GM12878 (cell line): ENCODE results near the gene TREML2.

Experiments
- FOXK2 ChIP-seq: fragments of 450-650 bp; IDR thresholded peaks from 2 replicates; pipeline ENCODE4 v1.6.1; 2017; ENCODE audit warnings: mild to moderate bottlenecking, moderate library complexity
- KLF5 ChIP-seq: fragments of 450-650 bp; IDR thresholded peaks from 2 replicates; pipeline ENCODE4 v1.6.1; 2014; ENCODE audit warnings: mild to moderate bottlenecking; ENCODE audit not compliant: partially characterized antibody
- POLR2A ChIP-seq: IDR thresholded peaks from 2 replicates; pipeline ENCODE4 v1.6.1; 2011; ENCODE audit warnings: low read depth, mild to moderate bottlenecking, low read length

- TF ChIP-seq FOXK2 (no peak), POLR2A (no peak), KLF5 (no peak)
Measured at GRCh38 chr6:41171908-41172307, 29.0 kb downstream of the TREML2 start.
